Loucy (cell line): ENCODE results near the gene PDE8A.

Experiments used
- H2AFZ ChIP-seq: fragments of 200-600 bp; sonication (generic); 2 replicates; pipeline ENCODE4 v1.6.0; 2016; ENCODE audit warnings: antibody characterized with exemption, mild to moderate bottlenecking, low read length, moderate library complexity
- H3F3A ChIP-seq: fragments of 200-600 bp; 2 replicates; pipeline ENCODE4 v1.6.0; 2016; ENCODE audit warnings: antibody characterized with exemption, low read depth, mild to moderate bottlenecking
- H3K27me3 ChIP-seq: fragments of 200-600 bp; sonication (generic); 2 replicates; pipeline ENCODE4 v1.6.1; 2014; ENCODE audit warnings: low read length, mild to moderate bottlenecking; ENCODE audit not compliant: insufficient read depth, poor library complexity, severe bottlenecking
- H3K36me3 ChIP-seq: fragments of 200-600 bp; sonication (generic); 2 replicates; pipeline ENCODE4 v1.6.1; 2016; ENCODE audit warnings: low read length; ENCODE audit not compliant: insufficient read depth
- H3K4me1 ChIP-seq: fragments of 200-600 bp; sonication (generic); 2 replicates; pipeline ENCODE4 v1.5.1; 2014; ENCODE audit warnings: low read length, mild to moderate bottlenecking; ENCODE audit not compliant: insufficient read depth, poor library complexity, severe bottlenecking
- H3K4me2 ChIP-seq: fragments of 200-600 bp; sonication (generic); 2 replicates; pipeline ENCODE4 v1.6.0; 2014; ENCODE audit warnings: antibody characterized with exemption, low read length, low read depth, mild to moderate bottlenecking; ENCODE audit not compliant: poor library complexity, severe bottlenecking
- H3K4me3 ChIP-seq: fragments of 200-600 bp; sonication (generic); 2 replicates; pipeline ENCODE4 v1.5.1; 2014; ENCODE audit warnings: low read length, mild to moderate bottlenecking, mixed read lengths; ENCODE audit not compliant: poor library complexity, severe bottlenecking
- H3K79me2 ChIP-seq: fragments of 200-600 bp; sonication (generic); 2 replicates; pipeline ENCODE4 v1.6.1; 2014; ENCODE audit warnings: low read length; ENCODE audit not compliant: insufficient read depth
- H3K9ac ChIP-seq: fragments of 200-600 bp; sonication (generic); 2 replicates; pipeline ENCODE4 v1.6.0; 2014; ENCODE audit warnings: mild to moderate bottlenecking, low read depth, low read length, moderate library complexity; ENCODE audit not compliant: poor library complexity, severe bottlenecking
- H3K9me2 ChIP-seq: fragments of 200-600 bp; sonication (generic); replicated peaks from 2 replicates; pipeline ENCODE4 v1.6.1; 2016; ENCODE audit warnings: low read depth, low read length, mixed read lengths
- H3K9me3 ChIP-seq: fragments of 200-600 bp; sonication (generic); 2 replicates; pipeline ENCODE4 v1.6.1; 2014; ENCODE audit warnings: mild to moderate bottlenecking, antibody characterized with exemption, low read length, low read depth; ENCODE audit not compliant: insufficient read depth
- H4K20me1 ChIP-seq: fragments of 200-600 bp; sonication (generic); 2 replicates; pipeline ENCODE4 v1.6.0; 2014; ENCODE audit warnings: antibody characterized with exemption, low read length, mild to moderate bottlenecking; ENCODE audit not compliant: insufficient read depth, poor library complexity, severe bottlenecking
- CTCF ChIP-seq: fragments of 200-600 bp; sonication (generic); conservative IDR thresholded peaks from 2 replicates; pipeline ENCODE4 v1.5.1; 2014; ENCODE audit warnings: mild to moderate bottlenecking, antibody characterized with exemption, low read length
- EZH2phosphoT487 ChIP-seq: fragments of 200-600 bp; IDR thresholded peaks from 2 replicates; pipeline ENCODE4 v1.6.1; 2018; ENCODE audit warnings: antibody characterized with exemption, mild to moderate bottlenecking, moderate library complexity, borderline replicate concordance

PDE8A gene

GRCh38 chr15:84969257-84969656 lies 12.4 kb upstream of the PDE8A start:
- Histone ChIP-seq H2AFZ (no peak overlapping the region), H3K9me3 (no peaks in the 10 kb centered on the region), H3F3A (no peaks in the 10 kb centered on the region), H3K9ac (no peak overlapping the region), H3K4me1 (no peaks in the 10 kb centered on the region), H3K4me3 (no peak overlapping the region), H3K4me2 (no peak overlapping the region), H3K9me2 (no peaks in the 10 kb centered on the region), H3K27me3 (no peaks in the 10 kb centered on the region), H3K79me2 (no peaks in the 10 kb centered on the region), H4K20me1 (no peaks in the 10 kb centered on the region), H3K36me3 (no peaks in the 10 kb centered on the region)
- TF ChIP-seq EZH2phosphoT487 (no peak), CTCF (no peak)

GRCh38 chr15:84970843-84971242 lies 10.8 kb upstream of the PDE8A start:
- Histone ChIP-seq H3K27me3 (no peaks in the 10 kb centered on the region), H3K9me3 (no peaks in the 10 kb centered on the region), H3K36me3 (no peaks in the 10 kb centered on the region), H3K79me2 (no peaks in the 10 kb centered on the region), H3K4me1 (no peaks in the 10 kb centered on the region), H2AFZ (no peak overlapping the region), H3K9ac (no peak overlapping the region), H3K9me2 (no peaks in the 10 kb centered on the region), H4K20me1 (no peaks in the 10 kb centered on the region), H3F3A (no peaks in the 10 kb centered on the region), H3K4me2 (no peak overlapping the region), H3K4me3 (no peak overlapping the region)
- no peak for TF ChIP-seq CTCF
- TF ChIP-seq EZH2phosphoT487 = no peak

GRCh38 chr15:84973492-84974460 lies 7.9 kb upstream of the PDE8A start:
- Histone ChIP-seq H3K36me3 (no peaks in the 10 kb centered on the region), H3K9ac (no peak overlapping the region), H3K27me3 (no peaks in the 10 kb centered on the region), H3F3A (no peaks in the 10 kb centered on the region), H2AFZ (no peak overlapping the region), H3K9me2 (no peaks in the 10 kb centered on the region), H3K9me3 (no peaks in the 10 kb centered on the region), H3K79me2 (no peaks in the 10 kb centered on the region), H3K4me2 (no peak overlapping the region), H3K4me3 (no peak overlapping the region), H3K4me1 (no peaks in the 10 kb centered on the region), H4K20me1 (no peaks in the 10 kb centered on the region)
- TF ChIP-seq EZH2phosphoT487 = no peak
- TF ChIP-seq CTCF = no peak
